ENCODE data around the gene AGAP3.

AGAP3 gene

GRCh38 chr7:151119902-151120301, 33.6 kb downstream of the AGAP3 start:
- no peak for DNase-seq (ENCODE audit: extremely low read depth, low read depth)
- TF ChIP-seq, protein P1, sequence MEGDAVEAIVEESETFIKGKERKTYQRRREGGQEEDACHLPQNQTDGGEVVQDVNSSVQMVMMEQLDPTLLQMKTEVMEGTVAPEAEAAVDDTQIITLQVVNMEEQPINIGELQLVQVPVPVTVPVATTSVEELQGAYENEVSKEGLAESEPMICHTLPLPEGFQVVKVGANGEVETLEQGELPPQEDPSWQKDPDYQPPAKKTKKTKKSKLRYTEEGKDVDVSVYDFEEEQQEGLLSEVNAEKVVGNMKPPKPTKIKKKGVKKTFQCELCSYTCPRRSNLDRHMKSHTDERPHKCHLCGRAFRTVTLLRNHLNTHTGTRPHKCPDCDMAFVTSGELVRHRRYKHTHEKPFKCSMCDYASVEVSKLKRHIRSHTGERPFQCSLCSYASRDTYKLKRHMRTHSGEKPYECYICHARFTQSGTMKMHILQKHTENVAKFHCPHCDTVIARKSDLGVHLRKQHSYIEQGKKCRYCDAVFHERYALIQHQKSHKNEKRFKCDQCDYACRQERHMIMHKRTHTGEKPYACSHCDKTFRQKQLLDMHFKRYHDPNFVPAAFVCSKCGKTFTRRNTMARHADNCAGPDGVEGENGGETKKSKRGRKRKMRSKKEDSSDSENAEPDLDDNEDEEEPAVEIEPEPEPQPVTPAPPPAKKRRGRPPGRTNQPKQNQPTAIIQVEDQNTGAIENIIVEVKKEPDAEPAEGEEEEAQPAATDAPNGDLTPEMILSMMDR (IDR thresholded peaks at IDR 0.05; ENCODE audit: low read depth, low read length) = no peak

DNA sequence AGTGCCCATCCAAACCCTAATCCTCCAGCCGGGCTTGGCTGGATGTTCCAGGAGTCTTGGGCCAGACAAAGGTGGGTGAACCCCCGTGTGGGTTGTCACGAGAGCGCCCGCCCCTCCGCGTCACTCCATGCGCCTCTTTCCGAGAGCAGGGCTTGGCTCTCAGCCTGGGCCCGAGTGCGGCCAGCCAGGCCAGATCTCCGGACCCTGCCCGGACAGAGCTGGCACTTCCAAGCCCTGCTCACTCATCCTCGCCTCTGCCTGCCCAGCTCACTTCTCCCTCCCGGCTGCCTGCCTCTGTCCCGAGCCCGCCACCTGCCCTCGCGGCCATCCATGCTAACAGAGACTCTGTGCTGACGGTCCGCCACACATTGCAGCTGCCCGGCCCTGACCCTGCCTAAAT, 34.6 kb downstream of the AGAP3 start:
- TF ChIP-seq, protein P1 (IDR thresholded peaks at IDR 0.05; ENCODE audit: low read depth, low read length) = no peak
- no peak for DNase-seq (ENCODE audit: extremely low read depth, low read depth)

- DNase-seq (ENCODE audit: extremely low read depth, low read depth) = no peak
- TF ChIP-seq, protein P1 (IDR thresholded peaks at IDR 0.05; ENCODE audit: low read depth, low read length) = no peak
Measured at GRCh38 chr7:151121380-151122170, 35.3 kb downstream of the AGAP3 start.

DNA sequence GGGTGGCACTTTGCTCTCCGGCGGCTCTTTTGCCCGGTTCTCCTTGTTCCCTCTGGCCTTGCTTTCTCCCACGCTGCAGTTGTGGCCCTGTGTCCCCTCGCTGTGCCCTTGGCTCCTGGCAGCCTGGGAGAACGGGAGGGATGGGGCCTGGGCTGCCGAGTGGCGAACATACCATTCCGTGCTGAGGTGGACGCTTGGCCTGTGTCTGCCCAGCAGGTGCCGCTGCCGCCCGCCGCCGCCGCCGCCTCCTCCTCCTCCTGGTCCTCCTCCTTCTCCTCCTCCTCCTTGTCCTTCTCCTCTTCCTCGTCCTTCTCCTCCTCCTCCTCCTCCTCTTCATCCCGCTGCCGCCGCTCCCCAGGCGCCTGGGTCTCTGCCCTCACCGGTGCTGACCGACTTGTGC, 36.0 kb downstream of the AGAP3 start:
- TF ChIP-seq, protein P1 (IDR thresholded peaks at IDR 0.05; ENCODE audit: low read depth, low read length) = no peak
- no peak for DNase-seq (ENCODE audit: extremely low read depth, low read depth)

DNA sequence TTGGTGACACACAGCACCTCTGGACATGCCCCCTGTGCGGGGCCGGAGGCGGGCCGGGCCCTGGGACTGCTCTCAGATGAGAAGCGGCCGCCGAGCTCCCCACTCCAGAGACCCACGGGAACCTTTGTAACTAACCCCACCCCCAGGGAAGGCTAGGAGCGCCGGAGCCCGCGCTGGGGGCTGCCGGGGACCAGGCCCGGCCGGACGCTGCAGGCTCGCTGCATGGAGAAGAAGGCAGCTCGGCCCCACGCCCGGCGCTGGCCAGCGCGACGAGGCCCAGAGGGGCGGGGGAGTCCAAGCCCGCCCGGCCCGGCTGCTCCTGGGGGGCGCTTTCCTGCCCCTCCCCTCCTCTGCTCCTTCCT, 36.5 kb downstream of the AGAP3 start:
- TF ChIP-seq, protein P1 (IDR thresholded peaks at IDR 0.05; ENCODE audit: low read depth, low read length) = no peak
- no peak for DNase-seq (ENCODE audit: extremely low read depth, low read depth)

- DNase-seq (ENCODE audit: extremely low read depth, low read depth) = no peak
- TF ChIP-seq, protein P1 (IDR thresholded peaks at IDR 0.05; ENCODE audit: low read depth, low read length) = no peak
Measured at GRCh38 chr7:151123158-151123821, 37.0 kb downstream of the AGAP3 start.

DNA sequence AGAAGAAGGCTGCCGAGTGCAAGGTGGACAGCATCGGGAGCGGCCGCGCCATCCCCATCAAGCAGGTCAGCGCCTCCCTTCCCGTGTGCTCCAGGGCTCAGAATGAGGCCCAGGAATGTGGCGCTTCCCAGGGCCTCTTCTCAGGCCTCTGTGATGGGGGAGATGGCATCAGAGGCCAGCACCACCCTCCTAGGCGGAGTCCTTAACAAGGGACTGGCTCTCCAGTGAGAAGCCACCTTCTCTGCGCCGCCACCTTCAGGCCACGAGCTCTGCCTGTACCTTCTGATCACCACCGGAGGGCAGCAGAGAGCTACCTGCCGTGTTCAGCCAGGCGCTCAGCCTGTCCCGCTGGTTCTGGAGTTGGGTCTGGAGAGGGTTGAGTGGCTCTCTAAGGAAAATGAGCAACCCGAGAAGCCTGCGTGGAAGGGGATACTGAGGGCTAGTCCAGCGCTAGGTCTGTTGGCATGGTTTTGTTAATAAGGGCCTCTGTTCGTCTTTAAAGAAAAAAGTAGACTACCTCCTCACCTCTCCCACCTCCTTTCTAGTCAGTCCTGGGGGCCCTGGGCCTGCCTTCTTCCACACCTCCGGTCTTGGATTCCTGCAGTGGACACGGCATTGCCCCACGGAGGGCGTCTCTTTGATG, 37.7 kb downstream of the AGAP3 start:
- TF ChIP-seq, protein P1 (IDR thresholded peaks at IDR 0.05; ENCODE audit: low read depth, low read length) = no peak; the same call in none of the 2 replicates
- peak; percentile 45 for DNase-seq (ENCODE audit: extremely low read depth, low read depth)

Measured in AG09319 (cell line).